HG03064 (cell line): ENCODE measurements around the gene TRIM46.
"Not testable (repeated sequence)": the region's sequence is repeated elsewhere in the genome, so short reads cannot be mapped to it uniquely, and the experiment has no call there.

Experiments
- ATAC-seq: cut with Tn5 transposase; IDR thresholded peaks from one replicate; pipeline ENCODE4 v1.9.1; 2021; ENCODE audit warnings: low read depth; ENCODE audit not compliant: unreplicated experiment

TRIM46 gene

GRCh38 chr1:155136748-155137147 lies 36.9 kb upstream of the TRIM46 start:
- no peak for ATAC-seq

- no peak for ATAC-seq
Observed at GRCh38 chr1:155137154-155137949, 36.3 kb upstream of the TRIM46 start.

- ATAC-seq, result peak; percentile 48
Observed at GRCh38 chr1:155139895-155140629, 33.6 kb upstream of the TRIM46 start, which contains the start of gene DPM3. Gene DPM3, minus strand, starts transcription at chr1:155140531. Its CDS starts 291 bp downstream, at chr1:155140240.

GRCh38 chr1:155140630-155140953 lies 33.1 kb upstream of the TRIM46 start:
- ATAC-seq, result no peak

GRCh38 chr1:155141749-155142148 lies 31.9 kb upstream of the TRIM46 start:
- ATAC-seq, result no peak

GRCh38 chr1:155145491-155145890 lies 28.2 kb upstream of the TRIM46 start:
- no peak for ATAC-seq

GRCh38 chr1:155155996-155156643 lies 17.5 kb upstream of the TRIM46 start:
- not testable (repeated sequence) for ATAC-seq

- ATAC-seq, result no peak
Observed at GRCh38 chr1:155158991-155159390, 14.7 kb upstream of the TRIM46 start.

GRCh38 chr1:155160128-155160527 lies 13.5 kb upstream of the TRIM46 start:
- ATAC-seq, result no peak

- ATAC-seq, result not testable (repeated sequence)
Observed at GRCh38 chr1:155162631-155163030, 11.0 kb upstream of the TRIM46 start.

GRCh38 chr1:155163785-155164184 lies 9.9 kb upstream of the TRIM46 start:
- ATAC-seq, result not testable (repeated sequence)

GRCh38 chr1:155164625-155165024 lies 9.0 kb upstream of the TRIM46 start:
- ATAC-seq, result not testable (repeated sequence)

GRCh38 chr1:155166051-155166470 lies 7.6 kb upstream of the TRIM46 start:
- ATAC-seq, result no peak

GRCh38 chr1:155166471-155167165 lies 7.0 kb upstream of the TRIM46 start:
- no peak for ATAC-seq

- no peak for ATAC-seq
Observed at GRCh38 chr1:155167166-155168104, 6.2 kb upstream of the TRIM46 start.

- ATAC-seq, result not testable (repeated sequence)
Observed at GRCh38 chr1:155168105-155168445, 5.6 kb upstream of the TRIM46 start.

GRCh38 chr1:155168456-155169210 lies 5.0 kb upstream of the TRIM46 start:
- no peak for ATAC-seq

GRCh38 chr1:155169541-155169940 lies 4.1 kb upstream of the TRIM46 start:
- ATAC-seq, result no peak
